ENCODE measurements around the gene IL11.

GRCh38 chr19:55365964-55366363 lies 4.3 kb downstream of the IL11 start:
- TF ChIP-seq CTCF (IDR thresholded peaks at IDR 0.05) (no peak), POLR2A (IDR thresholded peaks at IDR 0.05) (no peak), POLR2AphosphoS5 (IDR thresholded peaks at IDR 0.05) (no peak), EP300 (IDR thresholded peaks at IDR 0.05) (no peak)

Measured in stomach (tissue), 4 donors.